H9 (cell line): Measurements from ENCODE around the gene ATP6AP1. TPM values are rescaled to one million over a fixed set of nuclear protein-coding genes. Genes with fewer than 3 reads are reported as not detected.

Experiments used
- DNase-seq: peaks from one replicate; pipeline ENCODE4 v3.0.0-alpha.2; 2017
- H2AFZ ChIP-seq: one replicate; pipeline ENCODE4 v1.6.1; 2013; ENCODE audit warnings: mild to moderate bottlenecking, low read length, control low read depth, moderate library complexity
- H2AK5ac ChIP-seq: 2 replicates; pipeline ENCODE4 v1.6.1; 2013; ENCODE audit warnings: low read length, control low read depth, mixed read lengths; ENCODE audit not compliant: insufficient read length
- H2BK120ac ChIP-seq: one replicate; pipeline ENCODE4 v1.6.1; 2013; ENCODE audit warnings: low read depth, mild to moderate bottlenecking, low read length, control low read depth, inconsistent platforms; ENCODE audit not compliant: poor library complexity, severe bottlenecking
- H2BK12ac ChIP-seq: 2 replicates; pipeline ENCODE4 v1.6.1; 2013; ENCODE audit warnings: low read length, control low read depth, mixed read lengths, low read depth; ENCODE audit not compliant: insufficient read length
- H2BK15ac ChIP-seq: 2 replicates; pipeline ENCODE4 v1.6.1; 2013; ENCODE audit warnings: low read depth, low read length, control low read depth
- H2BK20ac ChIP-seq: one replicate; pipeline ENCODE4 v1.6.1; 2013; ENCODE audit warnings: low read depth, mild to moderate bottlenecking, low read length, control low read depth, inconsistent platforms; ENCODE audit not compliant: poor library complexity, severe bottlenecking
- H2BK5ac ChIP-seq: 2 replicates; pipeline ENCODE4 v1.6.1; 2013; ENCODE audit warnings: low read length, control low read depth, mixed read lengths; ENCODE audit not compliant: insufficient read length
- H3K14ac ChIP-seq: 2 replicates; pipeline ENCODE4 v1.6.1; 2013; ENCODE audit warnings: low read length, control low read depth; ENCODE audit not compliant: insufficient read depth
- H3K18ac ChIP-seq: 2 replicates; pipeline ENCODE4 v1.6.1; 2013; ENCODE audit warnings: low read depth, mild to moderate bottlenecking, mixed read lengths, low read length, control low read depth; ENCODE audit not compliant: insufficient read length
- H3K23ac ChIP-seq: 2 replicates; pipeline ENCODE4 v1.6.1; 2013; ENCODE audit warnings: low read length, control low read depth, mixed read lengths, low read depth; ENCODE audit not compliant: insufficient read length
- H3K23me2 ChIP-seq: 2 replicates; pipeline ENCODE4 v1.6.1; 2013; ENCODE audit warnings: low read depth, mild to moderate bottlenecking, mixed read lengths, low read length, control low read depth; ENCODE audit not compliant: insufficient read length, poor library complexity, severe bottlenecking
- H3K27ac ChIP-seq: 2 replicates; pipeline ENCODE4 v1.5.1; 2013; ENCODE audit warnings: low read length, control low read depth, mixed read lengths, low read depth; ENCODE audit not compliant: insufficient read length
- H3K27me3 ChIP-seq: 2 replicates; pipeline ENCODE4 v1.6.1; 2013; ENCODE audit warnings: low read length, control low read depth, inconsistent platforms; ENCODE audit not compliant: insufficient read depth
- H3K4ac ChIP-seq: 2 replicates; pipeline ENCODE4 v1.6.1; 2013; ENCODE audit warnings: low read depth, mild to moderate bottlenecking, control low read depth, inconsistent platforms, low read length, moderate library complexity
- H3K4me1 ChIP-seq: 2 replicates; pipeline ENCODE4 v1.6.1; 2013; ENCODE audit warnings: low read length, control low read depth, inconsistent platforms; ENCODE audit not compliant: insufficient read depth
- H3K4me2 ChIP-seq: 2 replicates; pipeline ENCODE4 v1.6.1; 2013; ENCODE audit warnings: low read length, control low read depth, mixed read lengths; ENCODE audit not compliant: insufficient read length, insufficient read depth
- H3K56ac ChIP-seq: 2 replicates; pipeline ENCODE4 v1.6.1; 2013; ENCODE audit warnings: low read depth, mild to moderate bottlenecking, mixed read lengths, low read length, control low read depth; ENCODE audit not compliant: insufficient read length
- H3K79me1 ChIP-seq: 2 replicates; pipeline ENCODE4 v1.6.1; 2013; ENCODE audit warnings: low read depth, mild to moderate bottlenecking, moderate library complexity, low read length, control low read depth, inconsistent platforms; ENCODE audit not compliant: insufficient read depth, poor library complexity, severe bottlenecking
- H3K79me2 ChIP-seq: 2 replicates; pipeline ENCODE4 v1.6.1; 2013; ENCODE audit warnings: low read length, control low read depth, inconsistent platforms; ENCODE audit not compliant: insufficient read depth
- H3K9ac ChIP-seq: 2 replicates; pipeline ENCODE4 v1.6.1; 2013; ENCODE audit warnings: low read length, control low read depth, mixed read lengths; ENCODE audit not compliant: insufficient read length; ENCODE audit errors: extremely low read depth
- H3K9me3 ChIP-seq: one replicate; pipeline ENCODE4 v1.6.1; 2013; ENCODE audit warnings: low read depth, low read length, inconsistent platforms; ENCODE audit not compliant: control insufficient read depth
- H3T11ph ChIP-seq: one replicate; pipeline ENCODE4 v1.6.1; 2013; ENCODE audit warnings: mild to moderate bottlenecking, low read length, control low read depth, inconsistent platforms
- H4K20me1 ChIP-seq: one replicate; pipeline ENCODE4 v1.6.1; 2013; ENCODE audit not compliant: control insufficient read depth, insufficient read length, insufficient read depth
- H4K5ac ChIP-seq: 2 replicates; pipeline ENCODE4 v1.6.1; 2013; ENCODE audit warnings: low read depth, mild to moderate bottlenecking, mixed read lengths, low read length, control low read depth; ENCODE audit not compliant: insufficient read length
- H4K8ac ChIP-seq: replicated peaks from 2 replicates; pipeline ENCODE4 v1.6.1; 2013; ENCODE audit warnings: low read length, control low read depth, mixed read lengths, low read depth; ENCODE audit not compliant: insufficient read length
- H4K91ac ChIP-seq: 2 replicates; pipeline ENCODE4 v1.6.1; 2013; ENCODE audit warnings: low read depth, mild to moderate bottlenecking, moderate library complexity, mixed read lengths, low read length, control low read depth; ENCODE audit not compliant: insufficient read length
- H3K27ac Mint-ChIP-seq, 3 experiments: 2 replicates in 2 of 3; 3 replicates in 1 of 3; pipeline ENCODE4 v1.8.0; 2020 to 2021; ENCODE audit warnings: mixed read lengths in 3 of 3, mild to moderate bottlenecking in 1 of 3, moderate library complexity in 1 of 3
- H3K27me3 Mint-ChIP-seq: 2 replicates; pipeline ENCODE4 v1.8.0; 2021; ENCODE audit warnings: low read depth, mild to moderate bottlenecking, moderate library complexity, mixed read lengths
- H3K36me3 Mint-ChIP-seq, 3 experiments: 2 replicates in 2 of 3; 3 replicates in 1 of 3; pipeline ENCODE4 v1.8.0; 2020 to 2021; ENCODE audit warnings: low read depth in 3 of 3, mixed read lengths in 3 of 3; ENCODE audit not compliant: insufficient read depth in 1 of 3
- H3K4me1 Mint-ChIP-seq, 2 experiments: 2 replicates each; pipeline ENCODE4 v1.8.0; 2020; ENCODE audit warnings: mixed read lengths in 2 of 2
- H3K4me3 Mint-ChIP-seq, 2 experiments: 2 replicates in 1 of 2; 3 replicates in 1 of 2; pipeline ENCODE4 v1.8.0; 2020 to 2021; ENCODE audit warnings: mild to moderate bottlenecking in 2 of 2, mixed read lengths in 2 of 2, moderate library complexity in 1 of 2
- H3K9me3 Mint-ChIP-seq, 2 experiments: 2 replicates in 1 of 2; 3 replicates in 1 of 2; pipeline ENCODE4 v1.8.0; 2020; ENCODE audit warnings: mild to moderate bottlenecking in 2 of 2, mixed read lengths in 2 of 2, moderate library complexity in 1 of 2
- CTCF ChIP-seq: fragments of 200-600 bp; sonication (generic); conservative IDR thresholded peaks from 3 replicates; pipeline ENCODE4 v1.8.0; 2021; ENCODE audit warnings: antibody characterized with exemption, mild to moderate bottlenecking
- WGBS: extraction: QIAGEN DNeasy Blood & Tissue Kit; methylation state at CpG from one replicate; pipeline ENCODE4 v1.1.7; 2013; ENCODE audit warnings: missing lambda C conversion rate, low lambda C conversion rate, mixed read lengths; ENCODE audit not compliant: insufficient read length; ENCODE audit errors: extremely low coverage; 5-methylcytosine and 5-hydroxymethylcytosine counted together
- total RNA-seq: library from RNA; stranded (reverse); gene quantifications from 2 replicates; pipeline ENCODE4 v1.2.1, GENCODE V29; 2021

The ATP6AP1 gene
- total RNA-seq, 1 experiment from 2014 or later = 45.6 TPM

DNA sequence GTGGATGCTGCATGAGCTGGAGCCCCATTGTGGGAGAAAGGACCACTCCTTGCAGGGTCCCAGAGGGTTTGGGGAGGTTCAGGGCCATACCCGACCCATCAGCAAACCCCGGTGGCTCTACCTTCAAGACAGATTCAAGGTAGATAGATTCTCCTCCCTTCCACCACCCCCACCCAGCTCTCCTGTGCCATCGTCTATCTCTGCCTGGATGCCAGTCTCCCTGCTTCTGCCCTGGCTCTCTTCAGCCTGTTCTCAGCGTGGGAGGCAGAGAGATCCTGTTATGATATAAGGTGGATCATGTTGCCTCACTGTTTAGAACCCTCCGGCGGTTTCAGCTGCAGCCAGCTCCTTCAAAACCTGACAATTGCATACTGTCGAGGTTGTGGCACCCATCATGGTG lies 45.2 kb downstream of the ATP6AP1 start:
- no peak for TF ChIP-seq CTCF
- H3K79me1 ChIP-seq = no peaks in the 10 kb centered on the region
- no peak overlapping the region for H3K14ac ChIP-seq
- Mint-ChIP-seq H3K4me3 (peak overlapping the region in 1 of 2 experiments; percentile 48; a peak in 1 of 5 replicates), H3K9me3 (peaks cover 68 to 91% of the 10 kb centered on the region in 2 experiments), H3K36me3 (peaks cover 27 to 61% (median 58%) of the 10 kb centered on the region in 3 experiments), H3K4me1 (peaks cover 0 to 3% of the 10 kb centered on the region in 2 experiments; a peak in 1 of 4 replicates), H3K27me3 (peaks cover 5% of the 10 kb centered on the region), H3K27ac (no peak overlapping the region; a peak in 1 of 7 replicates)
- H3K9ac ChIP-seq = no peak overlapping the region
- H3K23ac ChIP-seq = no peak overlapping the region
- H3K27ac ChIP-seq = no peak overlapping the region
- no peak overlapping the region for H4K91ac ChIP-seq
- no peak overlapping the region for H2BK20ac ChIP-seq
- H3T11ph ChIP-seq = no peak overlapping the region
- H4K5ac ChIP-seq = no peak overlapping the region
- no peaks in the 10 kb centered on the region for H3K27me3 ChIP-seq
- DNase-seq = no peak
- no peak overlapping the region for H2BK5ac ChIP-seq
- H2BK120ac ChIP-seq = no peak overlapping the region
- no peak overlapping the region for H2AK5ac ChIP-seq
- H3K4ac ChIP-seq = no peak overlapping the region
- no peaks in the 10 kb centered on the region for H3K23me2 ChIP-seq
- H3K4me2 ChIP-seq = no peak overlapping the region
- H2BK12ac ChIP-seq = no peak overlapping the region
- H4K20me1 ChIP-seq = no peaks in the 10 kb centered on the region
- H3K18ac ChIP-seq = no peak overlapping the region
- no peak overlapping the region for H2AFZ ChIP-seq
- H4K8ac ChIP-seq = no peak overlapping the region
- no peaks in the 10 kb centered on the region for H3K4me1 ChIP-seq
- no peaks in the 10 kb centered on the region for H3K79me2 ChIP-seq
- H3K56ac ChIP-seq = no peak overlapping the region
- H3K9me3 ChIP-seq = peaks cover 28% of the 10 kb centered on the region
- no peak overlapping the region for H2BK15ac ChIP-seq
- no CpG with 5 or more reads among the region's 7 CpGs for WGBS
